ENCODE data around the gene PDGFRB. TPM values are rescaled to one million over a fixed set of nuclear protein-coding genes. Genes with fewer than 3 reads are reported as not detected.

The PDGFRB gene
- total RNA-seq, 1 experiment from 2014 or later = 0.34 TPM

DNA sequence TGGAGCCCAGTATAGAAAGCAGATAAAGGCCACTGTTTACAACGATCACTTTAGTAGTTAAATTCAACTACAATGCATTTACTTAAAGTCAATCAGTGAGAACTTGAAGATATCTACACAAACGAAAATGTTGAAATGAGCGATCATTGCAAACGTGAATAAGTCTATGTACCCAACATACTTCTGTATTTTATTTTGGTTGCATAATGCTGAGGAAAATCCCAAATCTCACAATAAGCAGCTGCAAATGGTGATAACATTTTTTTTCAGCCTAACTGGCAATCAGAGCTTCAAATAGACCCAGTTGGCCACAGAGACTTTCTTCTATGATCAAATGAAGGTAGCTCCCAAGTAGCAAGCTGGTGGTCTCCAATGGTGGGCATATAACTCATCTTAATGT lies 32.1 kb downstream of the PDGFRB start:
- H3K9ac ChIP-seq (ENCODE audit: low read length) = no peak overlapping the region
- ChIA-PET POLR2A (no interaction called here), RAD21 (ENCODE audit: low non-redundant PET in 1 of 2, low total read pairs in 2 of 2, uncharacterized antibody in 2 of 2, unreplicated experiment in 2 of 2) (no interaction called here), CTCF (interaction anchor here (0.6 kb wide), 1 partner anchor 290 kb away, joined by 3 read pairs; no protein-coding TSS in a partner anchor)
- no peak overlapping the region for H3K27ac ChIP-seq (ENCODE audit: low read depth, low read length)
- H3K4me3 ChIP-seq (replicated peaks in 1 of 2; ENCODE audit: low read depth in 1 of 2, low read length in 2 of 2) = no peak overlapping the region
- no peaks in the 10 kb centered on the region for H3K79me2 ChIP-seq (ENCODE audit: insufficient read depth, low read length)
- H4K20me1 ChIP-seq (ENCODE audit: insufficient read depth) = no peaks in the 10 kb centered on the region
- intact Hi-C loops (cut with micrococcal nuclease) = loop anchor here (2.0 kb wide), 2 partner anchors 123 to 289 kb away; partner anchors contain the start of genes HMGXB3 and TIGD6
- H2AFZ ChIP-seq (ENCODE audit: low read depth, low read length, poor library complexity, severe bottlenecking) = no peak overlapping the region
- peaks cover 4 to 9% of the 10 kb centered on the region in 2 experiments; a peak in 3 of 4 replicates for H3K4me1 ChIP-seq (ENCODE audit: control insufficient read depth in 1 of 2, insufficient read depth in 2 of 2, low read length in 2 of 2)
- H3K27me3 ChIP-seq (ENCODE audit: insufficient read depth, low read length) = no peaks in the 10 kb centered on the region
- DNase-seq (ENCODE audit: low read depth, low spot score) (no peak), ATAC-seq (no peak)
- H3K9me2 ChIP-seq (ENCODE audit: insufficient read depth) = no peaks in the 10 kb centered on the region
- TF ChIP-seq ELF1 (IDR thresholded peaks at IDR 0.05; ENCODE audit: borderline replicate concordance, low read depth) (no peak), EZH2phosphoT487 (IDR thresholded peaks at IDR 0.05; ENCODE audit: borderline replicate concordance) (no peak), ZFX (IDR thresholded peaks at IDR 0.05) (no peak), TCF7L2 (IDR thresholded peaks at IDR 0.05; ENCODE audit: borderline replicate concordance, extremely low read depth, insufficient read depth, insufficient read length) (no peak), POLR2AphosphoS5 (IDR thresholded peaks at IDR 0.05; ENCODE audit: low read depth, low read length) (no peak)
- TF ChIP-seq, protein P1, sequence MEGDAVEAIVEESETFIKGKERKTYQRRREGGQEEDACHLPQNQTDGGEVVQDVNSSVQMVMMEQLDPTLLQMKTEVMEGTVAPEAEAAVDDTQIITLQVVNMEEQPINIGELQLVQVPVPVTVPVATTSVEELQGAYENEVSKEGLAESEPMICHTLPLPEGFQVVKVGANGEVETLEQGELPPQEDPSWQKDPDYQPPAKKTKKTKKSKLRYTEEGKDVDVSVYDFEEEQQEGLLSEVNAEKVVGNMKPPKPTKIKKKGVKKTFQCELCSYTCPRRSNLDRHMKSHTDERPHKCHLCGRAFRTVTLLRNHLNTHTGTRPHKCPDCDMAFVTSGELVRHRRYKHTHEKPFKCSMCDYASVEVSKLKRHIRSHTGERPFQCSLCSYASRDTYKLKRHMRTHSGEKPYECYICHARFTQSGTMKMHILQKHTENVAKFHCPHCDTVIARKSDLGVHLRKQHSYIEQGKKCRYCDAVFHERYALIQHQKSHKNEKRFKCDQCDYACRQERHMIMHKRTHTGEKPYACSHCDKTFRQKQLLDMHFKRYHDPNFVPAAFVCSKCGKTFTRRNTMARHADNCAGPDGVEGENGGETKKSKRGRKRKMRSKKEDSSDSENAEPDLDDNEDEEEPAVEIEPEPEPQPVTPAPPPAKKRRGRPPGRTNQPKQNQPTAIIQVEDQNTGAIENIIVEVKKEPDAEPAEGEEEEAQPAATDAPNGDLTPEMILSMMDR (IDR thresholded peaks at IDR 0.05 in 2 of 3, conservative IDR thresholded peaks at IDR 0.05 in 1 of 3; ENCODE audit: borderline replicate concordance in 1 of 3, insufficient read depth in 1 of 3, low read depth in 2 of 3, low read length in 2 of 3) = no peak
- TF ChIP-seq, protein P2, sequence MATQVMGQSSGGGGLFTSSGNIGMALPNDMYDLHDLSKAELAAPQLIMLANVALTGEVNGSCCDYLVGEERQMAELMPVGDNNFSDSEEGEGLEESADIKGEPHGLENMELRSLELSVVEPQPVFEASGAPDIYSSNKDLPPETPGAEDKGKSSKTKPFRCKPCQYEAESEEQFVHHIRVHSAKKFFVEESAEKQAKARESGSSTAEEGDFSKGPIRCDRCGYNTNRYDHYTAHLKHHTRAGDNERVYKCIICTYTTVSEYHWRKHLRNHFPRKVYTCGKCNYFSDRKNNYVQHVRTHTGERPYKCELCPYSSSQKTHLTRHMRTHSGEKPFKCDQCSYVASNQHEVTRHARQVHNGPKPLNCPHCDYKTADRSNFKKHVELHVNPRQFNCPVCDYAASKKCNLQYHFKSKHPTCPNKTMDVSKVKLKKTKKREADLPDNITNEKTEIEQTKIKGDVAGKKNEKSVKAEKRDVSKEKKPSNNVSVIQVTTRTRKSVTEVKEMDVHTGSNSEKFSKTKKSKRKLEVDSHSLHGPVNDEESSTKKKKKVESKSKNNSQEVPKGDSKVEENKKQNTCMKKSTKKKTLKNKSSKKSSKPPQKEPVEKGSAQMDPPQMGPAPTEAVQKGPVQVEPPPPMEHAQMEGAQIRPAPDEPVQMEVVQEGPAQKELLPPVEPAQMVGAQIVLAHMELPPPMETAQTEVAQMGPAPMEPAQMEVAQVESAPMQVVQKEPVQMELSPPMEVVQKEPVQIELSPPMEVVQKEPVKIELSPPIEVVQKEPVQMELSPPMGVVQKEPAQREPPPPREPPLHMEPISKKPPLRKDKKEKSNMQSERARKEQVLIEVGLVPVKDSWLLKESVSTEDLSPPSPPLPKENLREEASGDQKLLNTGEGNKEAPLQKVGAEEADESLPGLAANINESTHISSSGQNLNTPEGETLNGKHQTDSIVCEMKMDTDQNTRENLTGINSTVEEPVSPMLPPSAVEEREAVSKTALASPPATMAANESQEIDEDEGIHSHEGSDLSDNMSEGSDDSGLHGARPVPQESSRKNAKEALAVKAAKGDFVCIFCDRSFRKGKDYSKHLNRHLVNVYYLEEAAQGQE (IDR thresholded peaks at IDR 0.05; ENCODE audit: low read depth) = no peak
- TF ChIP-seq, protein P3, sequence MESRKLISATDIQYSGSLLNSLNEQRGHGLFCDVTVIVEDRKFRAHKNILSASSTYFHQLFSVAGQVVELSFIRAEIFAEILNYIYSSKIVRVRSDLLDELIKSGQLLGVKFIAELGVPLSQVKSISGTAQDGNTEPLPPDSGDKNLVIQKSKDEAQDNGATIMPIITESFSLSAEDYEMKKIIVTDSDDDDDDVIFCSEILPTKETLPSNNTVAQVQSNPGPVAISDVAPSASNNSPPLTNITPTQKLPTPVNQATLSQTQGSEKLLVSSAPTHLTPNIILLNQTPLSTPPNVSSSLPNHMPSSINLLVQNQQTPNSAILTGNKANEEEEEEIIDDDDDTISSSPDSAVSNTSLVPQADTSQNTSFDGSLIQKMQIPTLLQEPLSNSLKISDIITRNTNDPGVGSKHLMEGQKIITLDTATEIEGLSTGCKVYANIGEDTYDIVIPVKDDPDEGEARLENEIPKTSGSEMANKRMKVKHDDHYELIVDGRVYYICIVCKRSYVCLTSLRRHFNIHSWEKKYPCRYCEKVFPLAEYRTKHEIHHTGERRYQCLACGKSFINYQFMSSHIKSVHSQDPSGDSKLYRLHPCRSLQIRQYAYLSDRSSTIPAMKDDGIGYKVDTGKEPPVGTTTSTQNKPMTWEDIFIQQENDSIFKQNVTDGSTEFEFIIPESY (IDR thresholded peaks at IDR 0.05; ENCODE audit: extremely low read depth, insufficient replicate concordance, low read length) = no peak
- TF ChIP-seq, protein P4, sequence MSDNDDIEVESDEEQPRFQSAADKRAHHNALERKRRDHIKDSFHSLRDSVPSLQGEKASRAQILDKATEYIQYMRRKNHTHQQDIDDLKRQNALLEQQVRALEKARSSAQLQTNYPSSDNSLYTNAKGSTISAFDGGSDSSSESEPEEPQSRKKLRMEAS (IDR thresholded peaks at IDR 0.05) = no peak
- no peaks in the 10 kb centered on the region for H3K9me3 ChIP-seq (ENCODE audit: control insufficient read depth in 1 of 2, insufficient read depth in 1 of 2, low read depth in 1 of 2, low read length in 2 of 2)
- H3K36me3 ChIP-seq (ENCODE audit: control insufficient read depth in 1 of 2, insufficient read depth in 2 of 2, low read length in 2 of 2) = no peaks in the 10 kb centered on the region
- no TSS peak for BruUV-seq (replicated peaks)
- no peak overlapping the region for H3K4me2 ChIP-seq (ENCODE audit: low read length)

Data from HCT116 (cell line).